NCI-H1436 (cell line): Measurements from ENCODE around the gene TMEM53.
A peak's percentile ranks its signal among the peaks of the same experiment; 100 is the strongest.

Source experiments
- DNase-seq: peaks from one replicate; lab custom pipeline; 2025; lab: John Stamatoyannopoulos, UW

The TMEM53 gene

DNA sequence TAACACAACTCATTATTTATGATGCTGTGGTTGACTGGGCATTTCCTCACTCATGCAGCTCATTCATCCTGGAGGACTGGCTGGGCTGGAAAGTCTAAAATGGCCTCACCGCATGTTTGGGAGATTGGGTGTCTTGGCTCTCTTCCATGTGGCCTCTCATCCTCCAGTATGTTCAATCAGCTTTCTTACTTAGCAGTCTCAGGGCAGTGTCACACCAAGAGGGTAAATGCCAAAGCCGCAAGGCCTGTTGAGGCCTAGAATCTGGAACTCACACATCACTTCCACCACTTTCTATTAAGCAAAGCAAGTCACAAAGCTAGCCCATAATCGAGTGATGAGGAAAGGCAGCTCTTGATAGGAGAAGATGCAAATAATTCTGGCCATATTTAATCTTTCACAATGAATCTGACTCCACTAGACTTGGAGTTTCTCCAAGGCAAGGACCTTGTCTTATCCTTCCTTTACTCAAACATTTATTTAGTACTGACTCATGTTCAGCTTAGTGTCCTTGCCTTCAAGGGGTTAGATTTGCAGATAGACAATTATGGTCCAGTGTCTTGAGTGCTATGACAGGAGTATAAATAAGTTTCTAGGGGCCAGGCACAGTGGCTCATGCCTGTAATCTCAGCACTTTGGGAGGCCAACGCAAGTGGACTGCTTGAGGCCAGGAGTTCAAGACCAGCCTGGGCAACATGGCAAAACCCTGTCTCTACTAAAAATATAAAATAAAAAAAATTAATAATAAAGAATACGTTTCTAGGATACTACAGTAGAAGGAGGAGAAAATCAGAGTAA lies 45.1 kb downstream of the TMEM53 start:
- no peak for DNase-seq

DNA sequence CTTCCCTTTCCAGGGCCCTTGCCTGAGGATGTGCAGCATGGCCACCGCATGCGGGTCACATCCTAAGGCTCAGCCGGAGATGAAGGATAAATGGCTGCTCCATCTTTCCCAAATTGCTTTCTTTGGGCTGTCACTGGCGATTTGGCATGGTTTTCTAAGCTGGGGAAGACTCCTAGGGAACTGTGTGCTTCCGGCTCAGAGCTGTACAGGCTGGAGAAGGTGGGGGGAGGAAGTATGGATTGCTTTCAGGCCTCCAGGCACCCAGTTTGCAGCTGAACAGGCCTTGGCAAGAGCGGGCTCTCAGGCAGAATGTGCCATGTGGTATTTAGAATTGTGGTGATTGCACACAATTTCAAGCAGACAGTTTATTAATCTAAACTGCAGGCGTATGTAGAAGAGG lies 48.9 kb downstream of the TMEM53 start:
- DNase-seq: no peak

- DNase-seq: no peak
Measured at GRCh38 chr1:44624268-44624901, 49.9 kb downstream of the TMEM53 start.

- DNase-seq: no peak
Measured at GRCh38 chr1:44621841-44622286, 52.4 kb downstream of the TMEM53 start.

DNA sequence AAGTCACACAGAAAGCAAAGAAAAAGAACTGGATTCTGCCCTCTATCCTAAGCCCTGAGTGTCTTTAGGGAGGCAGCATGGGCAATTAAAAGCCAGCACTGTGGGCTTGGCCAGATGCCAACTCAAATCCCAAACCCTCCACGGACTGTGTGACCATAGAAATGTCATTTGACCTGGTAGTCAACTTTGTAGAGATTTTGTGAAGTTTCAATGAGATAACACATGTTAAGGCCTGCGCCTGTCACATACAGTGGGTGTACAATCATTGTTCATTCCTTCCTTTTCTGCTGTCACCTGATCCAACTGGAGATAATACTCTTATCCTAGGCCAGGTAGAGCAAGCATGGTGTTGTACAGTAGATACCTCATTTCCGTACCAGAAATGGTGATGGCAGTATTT lies 54.2 kb downstream of the TMEM53 start:
- no peak for DNase-seq

- no peak for DNase-seq
Measured at GRCh38 chr1:44619261-44619900, 54.9 kb downstream of the TMEM53 start.

DNA sequence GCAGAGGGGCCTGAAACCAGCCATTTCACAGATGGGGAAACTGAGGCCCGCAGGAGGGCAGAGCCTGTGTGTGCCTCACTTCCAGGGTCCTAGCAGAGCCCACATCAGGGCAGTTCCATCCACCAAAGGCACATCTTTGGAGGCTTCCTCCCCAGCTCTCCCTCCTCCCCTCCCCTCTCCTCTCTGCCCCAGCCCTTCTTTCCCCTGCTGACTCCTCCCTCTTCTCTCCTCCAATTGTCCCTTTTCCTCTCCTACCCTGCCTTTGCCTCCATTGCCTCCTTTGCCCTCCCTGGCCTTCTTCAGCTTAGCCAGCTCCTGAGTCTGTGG lies 56.6 kb downstream of the TMEM53 start:
- DNase-seq: no peak

DNA sequence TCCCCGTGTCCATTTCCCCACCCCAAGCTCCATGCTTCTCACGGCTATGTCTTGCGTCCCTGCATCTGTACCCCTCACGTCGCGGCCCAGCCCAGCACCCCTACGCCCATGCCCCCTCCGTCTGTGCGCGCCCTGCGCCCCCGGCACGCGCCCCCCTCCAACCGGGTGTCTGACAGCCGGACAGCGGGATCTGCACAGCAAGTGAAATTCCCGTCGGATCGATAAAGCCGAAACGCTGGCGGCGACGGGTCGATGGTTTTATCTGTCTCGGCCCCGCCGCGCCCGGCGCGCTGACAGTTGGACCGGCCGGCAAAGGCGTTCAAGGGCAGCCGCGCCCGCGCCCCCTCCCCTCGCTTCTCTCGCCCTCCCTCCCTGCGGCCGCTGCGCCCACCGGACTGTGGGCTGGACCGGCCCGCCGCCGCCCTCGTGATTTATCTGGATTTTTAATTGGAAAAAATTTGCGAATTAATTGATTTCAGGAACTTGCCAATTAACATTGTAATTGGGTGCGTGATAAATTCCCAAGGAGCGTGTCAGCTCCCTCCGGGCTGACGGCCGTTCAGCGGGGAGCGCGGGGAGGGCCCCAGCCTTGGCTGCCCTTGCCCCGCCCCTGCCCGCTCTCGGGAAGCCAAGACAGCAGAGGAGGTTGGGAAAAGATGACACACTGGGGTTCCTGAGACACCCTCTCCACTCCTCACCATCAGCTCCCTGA lies 57.1 kb downstream of the TMEM53 start:
- no peak for DNase-seq

- no peak for DNase-seq
Measured at GRCh38 chr1:44616284-44616990, 57.8 kb downstream of the TMEM53 start.

DNA sequence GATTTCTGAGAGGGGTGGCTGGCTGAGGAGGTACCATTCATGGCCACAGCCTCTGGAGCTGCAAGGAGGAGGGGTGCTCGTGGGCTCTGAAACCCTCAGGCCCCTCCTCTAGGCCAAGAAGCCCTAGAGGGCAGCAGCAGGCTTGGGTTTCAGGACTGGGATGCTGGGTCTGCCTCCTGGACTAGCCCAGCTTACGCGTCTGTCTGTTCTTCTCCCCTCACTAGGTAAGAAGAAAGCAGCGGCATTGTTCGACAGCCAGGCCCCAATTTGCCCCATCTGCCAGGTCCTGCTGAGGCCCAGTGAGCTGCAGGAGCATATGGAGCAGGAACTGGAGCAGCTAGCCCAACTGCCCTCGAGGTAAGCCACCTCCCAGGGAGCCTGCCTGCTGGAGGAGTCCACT lies 60.3 kb downstream of the TMEM53 start:
- DNase-seq: no peak

GRCh38 chr1:44611866-44612265 lies 62.4 kb downstream of the TMEM53 start:
- DNase-seq: no peak

GRCh38 chr1:44611419-44611818 lies 62.9 kb downstream of the TMEM53 start:
- no peak for DNase-seq

DNA sequence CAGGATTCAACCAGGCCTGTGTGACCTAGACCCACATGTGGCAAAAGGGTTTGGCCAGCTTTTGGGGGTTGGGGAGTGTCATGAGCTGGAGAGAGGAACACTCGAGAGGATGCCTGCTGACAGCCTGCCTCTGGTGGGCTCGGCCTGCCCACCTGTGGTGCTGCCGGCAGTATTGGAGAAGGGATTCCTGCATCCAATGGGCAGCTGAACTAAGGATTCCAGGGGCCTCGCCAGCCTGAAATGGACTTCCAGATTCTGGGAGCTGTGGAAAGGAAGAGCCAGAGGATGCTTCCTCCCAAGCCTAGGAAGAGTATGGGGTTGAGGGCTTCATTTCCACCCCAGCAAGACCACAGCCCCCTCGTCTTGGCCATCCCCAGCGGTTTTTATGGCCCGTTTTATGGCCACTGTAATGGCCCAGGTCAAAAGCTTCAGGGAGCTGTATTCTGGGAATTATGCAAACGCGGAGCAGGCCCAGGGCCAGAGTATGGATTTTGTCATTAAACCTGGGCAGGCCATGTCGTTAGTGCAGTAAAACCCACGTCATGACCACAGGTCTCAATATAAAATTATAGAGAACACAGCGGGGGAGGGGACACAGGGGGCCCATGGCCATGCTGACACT lies 63.6 kb downstream of the TMEM53 start:
- no peak for DNase-seq

DNA sequence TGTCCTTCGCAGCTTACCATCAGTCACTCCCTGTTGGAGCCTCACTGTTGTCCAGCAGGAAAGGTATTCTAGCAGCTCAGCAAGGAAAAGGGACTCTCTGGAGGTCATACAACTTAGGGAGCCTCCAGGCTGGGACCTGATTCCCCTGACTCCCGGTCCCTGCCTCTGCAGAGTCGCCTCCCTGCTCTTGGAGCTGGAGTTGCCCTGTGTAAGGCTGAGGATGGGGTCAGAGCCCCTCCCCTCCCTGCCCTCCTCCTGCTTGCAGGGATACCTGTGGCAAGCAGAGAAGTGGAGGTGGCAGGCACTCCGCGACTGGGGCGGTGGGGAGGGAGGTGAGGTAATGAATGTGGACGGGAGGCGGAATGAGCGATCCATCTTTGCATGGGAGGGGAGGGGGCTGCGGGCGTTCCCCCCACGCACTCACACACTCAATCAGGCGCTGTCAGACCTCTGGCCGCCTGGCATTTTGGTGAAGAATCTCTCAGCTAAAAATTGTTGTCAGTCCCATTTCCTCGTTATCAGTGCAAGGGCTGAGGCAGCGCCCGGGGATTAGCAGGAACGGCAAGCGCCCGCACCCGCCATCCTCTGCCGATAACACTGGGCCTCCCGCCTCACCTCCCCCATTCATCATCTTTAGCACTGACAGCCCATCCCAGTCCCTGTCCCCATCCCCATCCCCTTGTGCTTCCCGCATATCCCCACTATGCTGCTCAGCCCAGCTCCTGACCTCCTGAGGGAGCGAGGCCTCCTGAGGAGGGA lies 64.3 kb downstream of the TMEM53 start:
- no peak for DNase-seq

DNA sequence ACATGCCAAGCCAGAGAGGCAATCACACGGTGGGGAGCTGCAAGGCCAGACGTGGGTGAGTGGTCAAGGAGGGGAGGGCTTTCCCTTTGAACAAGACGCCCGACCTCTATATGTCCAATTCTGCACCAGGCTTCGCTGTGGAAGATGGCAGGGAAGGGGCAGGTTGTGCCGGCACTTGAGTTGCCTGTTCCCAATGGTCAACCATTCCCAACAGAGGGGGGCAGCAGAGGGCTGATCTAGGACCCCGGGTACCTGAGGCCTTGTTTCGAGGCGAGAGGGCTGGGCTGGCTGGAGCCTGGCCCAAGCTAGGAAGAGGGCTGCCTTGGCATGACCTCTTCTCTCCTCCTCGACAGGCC lies 64.9 kb downstream of the TMEM53 start:
- DNase-seq: peak; percentile 6

- no peak for DNase-seq
Measured at GRCh38 chr1:44608141-44608540, 66.1 kb downstream of the TMEM53 start.

DNA sequence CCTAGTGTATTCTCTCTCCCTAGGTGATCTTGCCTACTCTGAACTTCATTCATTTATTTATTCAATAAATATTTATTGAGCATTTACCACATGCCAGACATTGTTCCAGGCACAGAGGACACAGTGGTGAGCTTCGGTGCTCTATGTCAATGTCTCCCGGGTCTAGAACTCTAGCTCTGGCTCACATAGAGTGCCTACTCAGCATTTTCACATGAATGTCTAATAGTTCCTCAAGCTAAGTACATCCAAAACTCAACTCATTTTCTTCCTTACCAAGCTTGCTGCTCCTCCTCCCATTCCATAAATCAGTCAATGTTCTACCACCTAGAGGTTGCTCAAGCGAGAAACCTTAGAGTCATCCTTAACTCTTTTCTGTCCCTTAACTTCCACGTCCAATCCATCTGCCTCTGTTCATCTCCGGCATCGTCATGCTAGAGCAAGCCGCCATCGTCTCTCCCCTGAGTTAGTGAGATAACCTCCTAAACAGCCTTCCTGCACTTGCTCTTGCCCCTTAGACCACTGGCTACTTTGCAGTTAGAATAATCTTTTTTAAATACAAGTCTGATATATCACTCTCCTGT lies 67.5 kb downstream of the TMEM53 start:
- DNase-seq: no peak

GRCh38 chr1:44605914-44606615 lies 68.2 kb downstream of the TMEM53 start:
- DNase-seq: no peak

GRCh38 chr1:44604157-44604955 lies 69.9 kb downstream of the TMEM53 start:
- DNase-seq: no peak
